ENCODE data around the gene RNF113A.
"Not testable (repeated sequence)": the region's sequence is repeated elsewhere in the genome, so short reads cannot be mapped to it uniquely, and the experiment has no call there.

RNF113A gene

GRCh38 chrX:119871599-119872395, at the start of gene RNF113A, which contains the start of gene NDUFA1:
RNF113A (minus strand) TSS chrX:119871733; CDS start chrX:119871613, 120 bp downstream.
NDUFA1 (plus strand) TSS chrX:119871832; CDS start chrX:119871912, 80 bp downstream.
- peak; percentile 90 to 92 for DNase-seq

- no peak for DNase-seq
These were observed 48.5 kb upstream of the RNF113A start for GRCh38 chrX:119919835-119920585.

- DNase-seq, result no peak
These were observed 46.3 kb upstream of the RNF113A start for GRCh38 chrX:119917877-119918276.

- DNase-seq, result no peak
These were observed 44.8 kb upstream of the RNF113A start for GRCh38 chrX:119916310-119916709.

- DNase-seq, result no peak
These were observed 29.4 kb upstream of the RNF113A start for GRCh38 chrX:119900976-119901375.

GRCh38 chrX:119899125-119899524, 27.6 kb upstream of the RNF113A start:
- DNase-seq, result no peak

- DNase-seq, result peak; percentile 27 to 66
These were observed 24.4 kb upstream of the RNF113A start, which contains the start of gene AKAP14 for GRCh38 chrX:119895843-119896326. AKAP14 (plus strand) TSS chrX:119895893; CDS start chrX:119903224, 7,331 bp downstream.

- not testable (repeated sequence) for DNase-seq
These were observed 20.6 kb upstream of the RNF113A start for GRCh38 chrX:119891961-119892692.

GRCh38 chrX:119890626-119891025, 19.1 kb upstream of the RNF113A start:
- not testable (repeated sequence) for DNase-seq

- peak; percentile 77 to 88 for DNase-seq
These were observed 16.3 kb upstream of the RNF113A start for GRCh38 chrX:119887721-119888425.

- DNase-seq, result peak in 1 of 2 experiments; percentile 40
These were observed 14.3 kb upstream of the RNF113A start for GRCh38 chrX:119885554-119886428.

GRCh38 chrX:119880552-119881437, 9.3 kb upstream of the RNF113A start:
- DNase-seq, result peak; percentile 17 to 69

- DNase-seq, result no peak
These were observed 8.5 kb upstream of the RNF113A start for GRCh38 chrX:119880076-119880475.

GRCh38 chrX:119878740-119879139, 7.2 kb upstream of the RNF113A start:
- peak in 1 of 2 experiments; percentile 40 for DNase-seq

GRCh38 chrX:119871245-119871598, 311 bp downstream of the RNF113A start:
- peak; percentile 49 to 58 for DNase-seq

GRCh38 chrX:119870626-119871131, 854 bp downstream of the RNF113A start:
- peak; percentile 29 to 66 for DNase-seq

- no peak for DNase-seq
These were observed 18.1 kb downstream of the RNF113A start for GRCh38 chrX:119853444-119853843.

GRCh38 chrX:119852382-119853353, 18.9 kb downstream of the RNF113A start, which contains the start of gene UPF3B:
UPF3B (minus strand) TSS chrX:119852963; CDS start chrX:119852928, 35 bp downstream.
- DNase-seq, result peak; percentile 99 to 100
